Measurements from ENCODE around the gene ACBD4. TPM values are rescaled to one million over a fixed set of nuclear protein-coding genes. Genes with fewer than 3 reads are reported as not detected.

ACBD4 gene
- total and polyA plus RNA-seq, 2 of the 4 experiments (the other 2 are of a cell fraction), result 2.3 to 5.7 TPM

- H2AK5ac ChIP-seq (ENCODE audit: low read depth, low read length), result peak overlapping the region; percentile 82; the same call in 1 of the 2 replicates
- H4K8ac ChIP-seq (ENCODE audit: low read depth in 2 of 2, low read length in 2 of 2), result peak overlapping the region in 1 of 2 experiments; percentile 35; a peak in 1 of 4 replicates
- no peak overlapping the region for H3K18ac ChIP-seq (ENCODE audit: low read depth, low read length)
- H3K27me3 ChIP-seq (ENCODE audit: control insufficient read depth, insufficient read depth, low read length), result no peaks in the 10 kb centered on the region
- peak overlapping the region; percentile 10; the same call in 1 of the 2 replicates for H4K5ac ChIP-seq (ENCODE audit: low read depth, low read length)
- CTCF ChIA-PET, result no interaction called here
- H3K36me3 ChIP-seq (ENCODE audit: control insufficient read depth, insufficient read depth, low read length), result peaks cover 2% of the 10 kb centered on the region; the same call in 1 of the 2 replicates
- H3K79me1 ChIP-seq (ENCODE audit: low read depth in 1 of 2, low read length in 2 of 2), result peaks cover 2 to 19% of the 10 kb centered on the region in 2 experiments; a peak in 3 of 4 replicates
- DNase-seq (no peak), ATAC-seq (ENCODE audit: low read depth) (no peak)
- H3K4ac ChIP-seq (ENCODE audit: low read depth, low read length), result peak overlapping the region; percentile 71
- WGBS, 2 experiments (ENCODE audit: extremely low coverage in 2 of 2, insufficient read length in 1 of 2), result 80% methylated on average over 2 of the region's 7 CpGs; no CpG with 5 or more reads in 1 of the 2 experiments
- H2BK20ac ChIP-seq (ENCODE audit: low read depth, low read length), result peak overlapping the region; percentile 31
- H3K4me2 ChIP-seq (ENCODE audit: low read depth, low read length), result no peak overlapping the region
- no peak overlapping the region for H3K4me3 ChIP-seq (ENCODE audit: insufficient read depth, low read depth, low read length)
- H2BK120ac ChIP-seq (ENCODE audit: low read depth, low read length), result peak overlapping the region; percentile 61; the same call in 1 of the 2 replicates
- POLR2A ChIA-PET (ENCODE audit: unreplicated experiment), result no interaction called here
- H3K27ac ChIP-seq (ENCODE audit: insufficient read depth, low read length), result no peak overlapping the region
- H2BK15ac ChIP-seq (ENCODE audit: low read depth, low read length), result peak overlapping the region; percentile 50; the same call in 1 of the 3 replicates
- H3K9me3 ChIP-seq (ENCODE audit: control insufficient read depth, insufficient read depth, low read length), result no peaks in the 10 kb centered on the region
- 0 out of 2 replicates have a peak overlapping the region, but pooled peaks have one; percentile 0 for H3K23ac ChIP-seq (ENCODE audit: low read depth, low read length)
- no peak overlapping the region for H2AK9ac ChIP-seq (replicated peaks; ENCODE audit: low read depth, low read length, poor library complexity)
- TF ChIP-seq CTCF (conservative IDR thresholded peaks at IDR 0.05; ENCODE audit: low read depth, low read length), result no peak
- TF ChIP-seq BHLHE40 (IDR thresholded peaks at IDR 0.05; ENCODE audit: low read depth, low read length), result no peak
- no peak for TF ChIP-seq CHD1 (IDR thresholded peaks at IDR 0.05; ENCODE audit: low read depth, low read length)
- TF ChIP-seq FOS (IDR thresholded peaks at IDR 0.05; ENCODE audit: low read depth, low read length), result no peak
- TF ChIP-seq RFX5 (IDR thresholded peaks at IDR 0.05; ENCODE audit: low read depth, low read length), result no peak
- TF ChIP-seq USF2 (IDR thresholded peaks at IDR 0.05; ENCODE audit: low read depth, low read length), result no peak
- TF ChIP-seq ELK1 (IDR thresholded peaks at IDR 0.05; ENCODE audit: borderline replicate concordance, low read depth, low read length), result no peak
- TF ChIP-seq MAFK (IDR thresholded peaks at IDR 0.05; ENCODE audit: low read depth, low read length), result no peak
- no peak for TF ChIP-seq CEBPB (IDR thresholded peaks at IDR 0.05; ENCODE audit: low read depth, low read length)
- TF ChIP-seq MAZ (IDR thresholded peaks at IDR 0.05; ENCODE audit: borderline replicate concordance, low read depth, low read length), result no peak
- peaks cover 14% of the 10 kb centered on the region for H3K9me1 ChIP-seq (ENCODE audit: insufficient read depth, low read length)
- H2BK5ac ChIP-seq (ENCODE audit: low read depth, low read length, poor library complexity, severe bottlenecking), result peak overlapping the region; percentile 38
- no peak overlapping the region for H3K9ac ChIP-seq (ENCODE audit: low read depth, low read length)
- H3K56ac ChIP-seq (ENCODE audit: extremely low read depth, insufficient read depth, low read length), result no peak overlapping the region
- dilution Hi-C loops (cut with HindIII; ENCODE audit: low sequenced_read_pairs, unreplicated experiment), result no loop called here
- H4K20me1 ChIP-seq (ENCODE audit: insufficient read depth, low read length), result no peaks in the 10 kb centered on the region; the same call in 1 of the 2 replicates
- in situ Hi-C loops (cut with MboI; ENCODE audit: low sequenced_read_pairs), result no loop called here
- peak overlapping the region; percentile 47; the same call in 1 of the 2 replicates for H4K91ac ChIP-seq (ENCODE audit: insufficient read depth, low read depth, low read length)
- intact Hi-C loops (cut with micrococcal nuclease), result no loop called here
- no TSS peak for BruUV-seq (replicated peaks)
- peaks cover 13% of the 10 kb centered on the region for H3K4me1 ChIP-seq (ENCODE audit: control insufficient read depth, insufficient read depth, low read length)
- H3K14ac ChIP-seq (replicated peaks; ENCODE audit: low read depth, low read length), result peak overlapping the region; percentile 4
- H2AFZ ChIP-seq (replicated peaks; ENCODE audit: low read length, poor library complexity), result peak overlapping the region; percentile 61
Observed at GRCh38 chr17:45164734-45165269, 29.3 kb downstream of the ACBD4 start.

All from IMR-90 (cell line).